ENCODE measurements around the gene PKP1. TPM values are rescaled to one million over a fixed set of nuclear protein-coding genes. Genes with fewer than 3 reads are reported as not detected.

Gene PKP1
- total and polyA plus RNA-seq, 2 of the 4 experiments (the other 2 are of a cell fraction) = 0.18 to 0.36 TPM

GRCh38 chr1:201248721-201249559 is 34.4 kb upstream of the PKP1 start:
- no TSS peak for BruUV-seq (replicated peaks)
- H3K23ac ChIP-seq (ENCODE audit: low read depth, low read length) = no peak overlapping the region
- dilution Hi-C loops (cut with HindIII; ENCODE audit: low sequenced_read_pairs, unreplicated experiment) = no loop called here
- peaks cover 3% of the 10 kb centered on the region; the same call in 1 of the 2 replicates for H3K9me3 ChIP-seq (ENCODE audit: control insufficient read depth, insufficient read depth, low read length)
- H2BK120ac ChIP-seq (ENCODE audit: low read depth, low read length) = no peak overlapping the region
- in situ Hi-C loops (cut with MboI; ENCODE audit: low sequenced_read_pairs) = no loop called here
- DNase-seq (no peak), ATAC-seq (ENCODE audit: low read depth) (no peak)
- H2AK9ac ChIP-seq (replicated peaks; ENCODE audit: low read depth, low read length, poor library complexity) = no peak overlapping the region
- no CpG with 5 or more reads among the region's 14 CpGs for WGBS, 2 experiments (ENCODE audit: extremely low coverage in 2 of 2, insufficient read length in 1 of 2)
- H2BK20ac ChIP-seq (ENCODE audit: low read depth, low read length) = no peak overlapping the region
- no peak overlapping the region for H2BK5ac ChIP-seq (ENCODE audit: low read depth, low read length, poor library complexity, severe bottlenecking)
- no peak overlapping the region for H2AFZ ChIP-seq (replicated peaks; ENCODE audit: low read length, poor library complexity)
- intact Hi-C loops (cut with micrococcal nuclease) = no loop called here
- ChIA-PET CTCF (no interaction called here), POLR2A (ENCODE audit: unreplicated experiment) (no interaction called here)
- no peak overlapping the region for H3K27ac ChIP-seq (ENCODE audit: insufficient read depth, low read length)
- no peak overlapping the region for H4K5ac ChIP-seq (ENCODE audit: low read depth, low read length)
- no peak for TF ChIP-seq MXI1 (IDR thresholded peaks at IDR 0.05; ENCODE audit: borderline replicate concordance, low read depth, low read length)
- TF ChIP-seq CHD1 (IDR thresholded peaks at IDR 0.05; ENCODE audit: low read depth, low read length) = no peak
- TF ChIP-seq NFE2L2 (IDR thresholded peaks at IDR 0.05; ENCODE audit: low read depth, low read length) = no peak
- no peak for TF ChIP-seq MAFK (IDR thresholded peaks at IDR 0.05; ENCODE audit: low read depth, low read length)
- no peak for TF ChIP-seq ELK1 (IDR thresholded peaks at IDR 0.05; ENCODE audit: borderline replicate concordance, low read depth, low read length)
- no peak for TF ChIP-seq RAD21 (IDR thresholded peaks at IDR 0.05; ENCODE audit: low read length)
- no peak overlapping the region for H2BK15ac ChIP-seq (ENCODE audit: low read depth, low read length)
- no peaks in the 10 kb centered on the region for H3K4me1 ChIP-seq (ENCODE audit: control insufficient read depth, insufficient read depth, low read length)
- H3K9ac ChIP-seq (ENCODE audit: low read depth, low read length) = no peak overlapping the region
- H3K4me3 ChIP-seq (ENCODE audit: insufficient read depth, low read depth, low read length) = no peak overlapping the region
- H4K20me1 ChIP-seq (ENCODE audit: insufficient read depth, low read length) = no peaks in the 10 kb centered on the region
- H3K14ac ChIP-seq (replicated peaks; ENCODE audit: low read depth, low read length) = no peak overlapping the region
- H3K79me1 ChIP-seq (ENCODE audit: low read depth in 1 of 2, low read length in 2 of 2) = no peaks in the 10 kb centered on the region
- H3K27me3 ChIP-seq (ENCODE audit: control insufficient read depth, insufficient read depth, low read length) = peaks cover 46% of the 10 kb centered on the region
- H3K18ac ChIP-seq (ENCODE audit: low read depth, low read length) = no peak overlapping the region
- no peak overlapping the region for H2AK5ac ChIP-seq (ENCODE audit: low read depth, low read length)
- H3K56ac ChIP-seq (ENCODE audit: extremely low read depth, insufficient read depth, low read length) = no peak overlapping the region
- no peak overlapping the region for H4K91ac ChIP-seq (ENCODE audit: insufficient read depth, low read depth, low read length)
- no peaks in the 10 kb centered on the region for H3K36me3 ChIP-seq (ENCODE audit: control insufficient read depth, insufficient read depth, low read length)
- H3K4me2 ChIP-seq (ENCODE audit: low read depth, low read length) = no peak overlapping the region
- H3K9me1 ChIP-seq (ENCODE audit: insufficient read depth, low read length) = no peaks in the 10 kb centered on the region
- no peak overlapping the region for H4K8ac ChIP-seq (ENCODE audit: low read depth in 2 of 2, low read length in 2 of 2)
- no peak overlapping the region for H3K4ac ChIP-seq (ENCODE audit: low read depth, low read length)

Data from IMR-90 (cell line).